Testis (tissue), 2 donors: ENCODE measurements around the gene ZNF521.

ENCODE experiments used
- CTCF ChIP-seq, 3 experiments: fragments of 450-650 bp in 2 of 3; fragments of 200-600 bp in 1 of 3; sonication (generic) in 1 of 3; IDR thresholded peaks; one replicate each; pipeline ENCODE4 v1.5.1; 2016 to 2019; ENCODE audit warnings: antibody characterized with exemption in 3 of 3, mild to moderate bottlenecking in 2 of 3, moderate library complexity in 1 of 3
- POLR2A ChIP-seq: fragments of 450-650 bp; IDR thresholded peaks from one replicate; pipeline ENCODE4 v1.6.1; 2017; ENCODE audit warnings: antibody characterized with exemption, mild to moderate bottlenecking, moderate library complexity

GRCh38 chr18:25350489-25351251 is 1.3 kb downstream of the ZNF521 start:
- TF ChIP-seq POLR2A (no peak), CTCF (IDR thresholded peaks at IDR 0.05) (no peak)
